Prostate gland (tissue), 2 donors: ENCODE data around the gene DBH.

Experiments
- POLR2A ChIP-seq: fragments of 450-650 bp; IDR thresholded peaks from one replicate; pipeline ENCODE4 v1.6.1; 2016; ENCODE audit warnings: antibody characterized with exemption, mild to moderate bottlenecking
- POLR2AphosphoS5 ChIP-seq: sonication (generic); formaldehyde crosslinking; IDR thresholded peaks from one replicate; pipeline ENCODE4 v1.6.1; 2017; ENCODE audit warnings: antibody characterized with exemption
- TF ChIP-seq, protein P1 (sequence below), 4 experiments: fragments of 200-600 bp in 2 of 4; fragments of 450-650 bp in 2 of 4; sonication (generic) in 2 of 4; IDR thresholded peaks; 1 replicate in 3 of 4; 2 replicates in 1 of 4; pipeline ENCODE4 v1.5.1; 2016 to 2019; ENCODE audit warnings: antibody characterized with exemption in 4 of 4, mild to moderate bottlenecking in 2 of 4, moderate library complexity in 2 of 4

DNA sequence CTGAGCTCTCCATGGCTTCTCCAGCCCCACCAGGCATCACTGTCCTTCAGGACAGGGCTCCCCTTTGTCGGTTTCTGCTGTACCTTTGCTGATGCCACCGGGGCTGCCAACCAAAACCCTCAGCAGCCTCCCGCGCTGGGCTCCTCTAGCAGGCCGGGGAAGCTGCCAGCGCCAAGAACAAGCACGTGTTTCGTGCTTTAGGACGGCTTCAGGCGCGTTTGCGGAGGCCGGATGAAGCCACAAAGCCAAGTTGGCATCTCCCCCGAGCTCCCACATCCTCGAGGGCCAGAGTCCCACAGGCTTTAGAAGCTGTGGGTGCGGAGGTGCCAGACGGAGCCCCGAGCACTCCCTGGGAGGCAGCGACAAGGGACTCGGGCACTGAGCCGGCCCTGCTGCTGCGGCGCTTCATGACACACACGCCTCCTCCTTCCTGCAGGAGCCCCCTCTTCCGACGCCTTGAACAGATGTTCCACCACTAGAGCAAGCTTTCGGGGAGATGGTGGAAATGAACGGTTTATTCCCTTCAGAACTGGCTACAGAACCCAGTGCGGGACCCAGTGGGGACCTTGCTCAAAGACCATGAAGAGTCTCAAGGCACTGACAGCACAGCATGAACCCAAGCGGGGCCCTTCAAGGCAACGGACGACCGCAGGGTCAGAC, 65.3 kb downstream of the DBH start:
- TF ChIP-seq, protein P1, sequence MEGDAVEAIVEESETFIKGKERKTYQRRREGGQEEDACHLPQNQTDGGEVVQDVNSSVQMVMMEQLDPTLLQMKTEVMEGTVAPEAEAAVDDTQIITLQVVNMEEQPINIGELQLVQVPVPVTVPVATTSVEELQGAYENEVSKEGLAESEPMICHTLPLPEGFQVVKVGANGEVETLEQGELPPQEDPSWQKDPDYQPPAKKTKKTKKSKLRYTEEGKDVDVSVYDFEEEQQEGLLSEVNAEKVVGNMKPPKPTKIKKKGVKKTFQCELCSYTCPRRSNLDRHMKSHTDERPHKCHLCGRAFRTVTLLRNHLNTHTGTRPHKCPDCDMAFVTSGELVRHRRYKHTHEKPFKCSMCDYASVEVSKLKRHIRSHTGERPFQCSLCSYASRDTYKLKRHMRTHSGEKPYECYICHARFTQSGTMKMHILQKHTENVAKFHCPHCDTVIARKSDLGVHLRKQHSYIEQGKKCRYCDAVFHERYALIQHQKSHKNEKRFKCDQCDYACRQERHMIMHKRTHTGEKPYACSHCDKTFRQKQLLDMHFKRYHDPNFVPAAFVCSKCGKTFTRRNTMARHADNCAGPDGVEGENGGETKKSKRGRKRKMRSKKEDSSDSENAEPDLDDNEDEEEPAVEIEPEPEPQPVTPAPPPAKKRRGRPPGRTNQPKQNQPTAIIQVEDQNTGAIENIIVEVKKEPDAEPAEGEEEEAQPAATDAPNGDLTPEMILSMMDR (IDR thresholded peaks at IDR 0.05): no peak
- TF ChIP-seq POLR2AphosphoS5 (no peak), POLR2A (no peak)
